ENCODE results near the gene PDE8B. TPM values are rescaled to one million over a fixed set of nuclear protein-coding genes. Genes with fewer than 3 reads are reported as not detected.

The PDE8B gene
- total and polyA plus RNA-seq, 11 donors, result 1.1 to 9.3 (median 3.4) TPM

- Histone ChIP-seq H3K9me3 (no peaks in the 10 kb centered on the region), H3K4me3 (no peak overlapping the region), H3K27me3 (no peaks in the 10 kb centered on the region), H3K36me3 (no peaks in the 10 kb centered on the region), H3K4me1 (no peaks in the 10 kb centered on the region), H3K27ac (no peak overlapping the region)
- DNase-seq (no peak), ATAC-seq (no peak)
- intact Hi-C loops (cut with DNase I), result loop anchor here in 1 of 10 donors (5.0 kb wide), 1 partner anchor 139 kb away; no protein-coding TSS in a partner anchor
- 80 to 91% (median 87%) methylated on average over 1 of the region's 1 CpG for WGBS, 4 donors
- no peak for TF ChIP-seq POLR2A (IDR thresholded peaks at IDR 0.05)
- TF ChIP-seq, protein P1, sequence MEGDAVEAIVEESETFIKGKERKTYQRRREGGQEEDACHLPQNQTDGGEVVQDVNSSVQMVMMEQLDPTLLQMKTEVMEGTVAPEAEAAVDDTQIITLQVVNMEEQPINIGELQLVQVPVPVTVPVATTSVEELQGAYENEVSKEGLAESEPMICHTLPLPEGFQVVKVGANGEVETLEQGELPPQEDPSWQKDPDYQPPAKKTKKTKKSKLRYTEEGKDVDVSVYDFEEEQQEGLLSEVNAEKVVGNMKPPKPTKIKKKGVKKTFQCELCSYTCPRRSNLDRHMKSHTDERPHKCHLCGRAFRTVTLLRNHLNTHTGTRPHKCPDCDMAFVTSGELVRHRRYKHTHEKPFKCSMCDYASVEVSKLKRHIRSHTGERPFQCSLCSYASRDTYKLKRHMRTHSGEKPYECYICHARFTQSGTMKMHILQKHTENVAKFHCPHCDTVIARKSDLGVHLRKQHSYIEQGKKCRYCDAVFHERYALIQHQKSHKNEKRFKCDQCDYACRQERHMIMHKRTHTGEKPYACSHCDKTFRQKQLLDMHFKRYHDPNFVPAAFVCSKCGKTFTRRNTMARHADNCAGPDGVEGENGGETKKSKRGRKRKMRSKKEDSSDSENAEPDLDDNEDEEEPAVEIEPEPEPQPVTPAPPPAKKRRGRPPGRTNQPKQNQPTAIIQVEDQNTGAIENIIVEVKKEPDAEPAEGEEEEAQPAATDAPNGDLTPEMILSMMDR (IDR thresholded peaks at IDR 0.05), result no peak
Measured at GRCh38 chr5:77396017-77396416, 185.5 kb downstream of the PDE8B start.

- Histone ChIP-seq H3K36me3 (no peaks in the 10 kb centered on the region), H3K4me1 (no peaks in the 10 kb centered on the region), H3K4me3 (no peak overlapping the region), H3K9me3 (no peaks in the 10 kb centered on the region), H3K27ac (no peak overlapping the region), H3K27me3 (no peaks in the 10 kb centered on the region)
- 73 to 78% (median 75%) methylated on average over 5 of the region's 5 CpGs for WGBS, 4 donors
- intact Hi-C loops (cut with DNase I), result loop anchor here in 1 of 10 donors (5.0 kb wide), 1 partner anchor 140 kb away; no protein-coding TSS in a partner anchor
- TF ChIP-seq, protein P1 (IDR thresholded peaks at IDR 0.05), result no peak
- TF ChIP-seq POLR2A (IDR thresholded peaks at IDR 0.05), result no peak
- ATAC-seq, result no peak
- DNase-seq, result no peak
Measured at GRCh38 chr5:77397686-77398292, 187.3 kb downstream of the PDE8B start.

- Histone ChIP-seq H3K27ac (no peak overlapping the region), H3K36me3 (no peaks in the 10 kb centered on the region), H3K4me3 (no peak overlapping the region), H3K27me3 (no peaks in the 10 kb centered on the region), H3K4me1 (no peaks in the 10 kb centered on the region), H3K9me3 (no peaks in the 10 kb centered on the region)
- WGBS, 4 donors, result 93 to 98% (median 96%) methylated on average over 13 of the region's 13 CpGs
- ATAC-seq, result no peak
- no peak for DNase-seq
- intact Hi-C loops (cut with DNase I), result loop anchor here in 1 of 10 donors (5.0 kb wide), 1 partner anchor 141 kb away; no protein-coding TSS in a partner anchor
- TF ChIP-seq, protein P1 (IDR thresholded peaks at IDR 0.05), result no peak
- no peak for TF ChIP-seq POLR2A (IDR thresholded peaks at IDR 0.05)
Measured at GRCh38 chr5:77398458-77398857, 188.0 kb downstream of the PDE8B start.

GRCh38 chr5:77398896-77399295 is 188.4 kb downstream of the PDE8B start:
- TF ChIP-seq, protein P1 (IDR thresholded peaks at IDR 0.05), result no peak
- no peak for TF ChIP-seq POLR2A (IDR thresholded peaks at IDR 0.05)
- 89 to 95% (median 90%) methylated on average over 8 of the region's 8 CpGs for WGBS, 4 donors

More at GRCh38 chr5:77398896-77399295, 188.4 kb downstream of the PDE8B start:
- no peaks in the 10 kb centered on the region for H3K9me3 ChIP-seq
- ATAC-seq, result no peak
- H3K4me1 ChIP-seq, result no peaks in the 10 kb centered on the region
- H3K27ac ChIP-seq, result no peak overlapping the region
- H3K27me3 ChIP-seq, result no peaks in the 10 kb centered on the region
- H3K36me3 ChIP-seq, result no peaks in the 10 kb centered on the region
- intact Hi-C loops (cut with DNase I), result loop anchor here in 1 of 10 donors (5.0 kb wide), 1 partner anchor 142 kb away; no protein-coding TSS in a partner anchor
- H3K4me3 ChIP-seq, result no peak overlapping the region
- DNase-seq, result no peak
